Astrocyte (in vitro differentiated cells and primary cell): ENCODE results near the gene AP5Z1. TPM values are rescaled to one million over a fixed set of nuclear protein-coding genes. Genes with fewer than 3 reads are reported as not detected.

Experiments used
- DNase-seq: peaks from one replicate; pipeline ENCODE4 v3.0.0-alpha.2; 2010; ENCODE audit warnings: low read depth
- FAIRE-seq: peaks from 2 replicates; lab custom pipeline; 2011; peaks lifted over from hg19 to GRCh38; lab: Jason Lieb, UNC
- H2AFZ ChIP-seq: 2 replicates; pipeline ENCODE4 v1.6.0; 2012; ENCODE audit warnings: low read depth, low read length, inconsistent platforms
- H3K27ac ChIP-seq: 2 replicates; pipeline ENCODE4 v1.5.1; 2011; ENCODE audit warnings: low read depth, low read length, inconsistent platforms
- H3K27me3 ChIP-seq: 2 replicates; pipeline ENCODE4 v1.6.0; 2011; ENCODE audit warnings: low read length, inconsistent platforms; ENCODE audit not compliant: insufficient read depth
- H3K36me3 ChIP-seq: 2 replicates; pipeline ENCODE4 v1.5.1; 2011; ENCODE audit warnings: low read length, inconsistent platforms; ENCODE audit not compliant: insufficient read depth
- H3K4me1 ChIP-seq: 2 replicates; pipeline ENCODE4 v1.5.1; 2011; ENCODE audit warnings: low read length, inconsistent platforms; ENCODE audit not compliant: insufficient read depth
- H3K4me2 ChIP-seq: 2 replicates; pipeline ENCODE4 v1.6.0; 2012; ENCODE audit warnings: low read length, inconsistent platforms
- H3K4me3 ChIP-seq: 2 replicates; pipeline ENCODE4 v1.5.1; 2011; ENCODE audit warnings: low read depth, mild to moderate bottlenecking, low read length, inconsistent platforms; ENCODE audit not compliant: insufficient read depth
- H3K79me2 ChIP-seq: 2 replicates; pipeline ENCODE4 v1.6.0; 2012; ENCODE audit warnings: mild to moderate bottlenecking, low read length, inconsistent platforms; ENCODE audit not compliant: insufficient read depth
- H3K9ac ChIP-seq: 2 replicates; pipeline ENCODE4 v1.6.0; 2012; ENCODE audit warnings: mild to moderate bottlenecking, low read length, inconsistent platforms
- H3K9me3 ChIP-seq: 2 replicates; pipeline ENCODE4 v1.5.1; 2012; ENCODE audit warnings: low read depth, mild to moderate bottlenecking, low read length, inconsistent platforms; ENCODE audit not compliant: insufficient read depth
- H4K20me1 ChIP-seq: 2 replicates; pipeline ENCODE4 v1.6.0; 2012; ENCODE audit warnings: low read length, inconsistent platforms; ENCODE audit not compliant: insufficient read depth
- H3K27ac Mint-ChIP-seq: one replicate; pipeline ENCODE4 v1.8.0; 2021; ENCODE audit warnings: mild to moderate bottlenecking, mixed read lengths; ENCODE audit not compliant: unreplicated experiment
- H3K27me3 Mint-ChIP-seq: one replicate; pipeline ENCODE4 v1.8.0; 2021; ENCODE audit warnings: low read depth, mixed read lengths; ENCODE audit not compliant: unreplicated experiment
- H3K36me3 Mint-ChIP-seq: one replicate; pipeline ENCODE4 v1.8.0; 2021; ENCODE audit warnings: low read depth, mixed read lengths; ENCODE audit not compliant: unreplicated experiment
- H3K4me1 Mint-ChIP-seq: one replicate; pipeline ENCODE4 v1.8.0; 2021; ENCODE audit warnings: low read depth, mixed read lengths; ENCODE audit not compliant: unreplicated experiment
- H3K4me3 Mint-ChIP-seq: one replicate; pipeline ENCODE4 v1.8.0; 2021; ENCODE audit warnings: mild to moderate bottlenecking, moderate library complexity, mixed read lengths; ENCODE audit not compliant: unreplicated experiment
- H3K9me3 Mint-ChIP-seq: one replicate; pipeline ENCODE4 v1.8.0; 2021; ENCODE audit warnings: mild to moderate bottlenecking, mixed read lengths; ENCODE audit not compliant: unreplicated experiment
- EZH2 ChIP-seq: IDR thresholded peaks from 2 replicates; pipeline ENCODE4 v1.6.1; 2012; ENCODE audit warnings: mild to moderate bottlenecking, low read length, inconsistent platforms; ENCODE audit not compliant: insufficient read depth
- total RNA-seq: library from RNA; stranded (reverse); gene quantifications from 2 replicates; pipeline ENCODE4 v1.2.1, GENCODE V29; 2021
- TF ChIP-seq, protein P1 (sequence below): IDR thresholded peaks from 2 replicates; pipeline ENCODE4 v1.5.1; 2011; ENCODE audit warnings: low read depth, mild to moderate bottlenecking, inconsistent platforms, low read length, moderate library complexity; ENCODE audit not compliant: insufficient read depth

Gene AP5Z1
- total RNA-seq, 1 donor from 2014 or later = 75.6 TPM

- H4K20me1 ChIP-seq = no peaks in the 10 kb centered on the region
- Mint-ChIP-seq H3K27ac (no peak overlapping the region), H3K36me3 (peaks cover 2% of the 10 kb centered on the region), H3K4me3 (no peak overlapping the region), H3K4me1 (no peaks in the 10 kb centered on the region), H3K9me3 (peaks cover 4% of the 10 kb centered on the region), H3K27me3 (peaks cover 20% of the 10 kb centered on the region)
- no peaks in the 10 kb centered on the region for H3K36me3 ChIP-seq
- H3K4me1 ChIP-seq = no peaks in the 10 kb centered on the region
- no peak overlapping the region for H3K4me3 ChIP-seq
- no peaks in the 10 kb centered on the region for H3K9me3 ChIP-seq
- no peaks in the 10 kb centered on the region for H3K79me2 ChIP-seq
- H3K9ac ChIP-seq = no peak overlapping the region
- H3K27me3 ChIP-seq = no peaks in the 10 kb centered on the region
- no peak for FAIRE-seq
- H2AFZ ChIP-seq = no peak overlapping the region
- TF ChIP-seq EZH2 = no peak
- TF ChIP-seq, protein P1, sequence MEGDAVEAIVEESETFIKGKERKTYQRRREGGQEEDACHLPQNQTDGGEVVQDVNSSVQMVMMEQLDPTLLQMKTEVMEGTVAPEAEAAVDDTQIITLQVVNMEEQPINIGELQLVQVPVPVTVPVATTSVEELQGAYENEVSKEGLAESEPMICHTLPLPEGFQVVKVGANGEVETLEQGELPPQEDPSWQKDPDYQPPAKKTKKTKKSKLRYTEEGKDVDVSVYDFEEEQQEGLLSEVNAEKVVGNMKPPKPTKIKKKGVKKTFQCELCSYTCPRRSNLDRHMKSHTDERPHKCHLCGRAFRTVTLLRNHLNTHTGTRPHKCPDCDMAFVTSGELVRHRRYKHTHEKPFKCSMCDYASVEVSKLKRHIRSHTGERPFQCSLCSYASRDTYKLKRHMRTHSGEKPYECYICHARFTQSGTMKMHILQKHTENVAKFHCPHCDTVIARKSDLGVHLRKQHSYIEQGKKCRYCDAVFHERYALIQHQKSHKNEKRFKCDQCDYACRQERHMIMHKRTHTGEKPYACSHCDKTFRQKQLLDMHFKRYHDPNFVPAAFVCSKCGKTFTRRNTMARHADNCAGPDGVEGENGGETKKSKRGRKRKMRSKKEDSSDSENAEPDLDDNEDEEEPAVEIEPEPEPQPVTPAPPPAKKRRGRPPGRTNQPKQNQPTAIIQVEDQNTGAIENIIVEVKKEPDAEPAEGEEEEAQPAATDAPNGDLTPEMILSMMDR = no peak
- no peak for DNase-seq
- no peak overlapping the region for H3K4me2 ChIP-seq
- H3K27ac ChIP-seq = no peak overlapping the region
Measured at GRCh38 chr7:4803397-4804241, 28.2 kb downstream of the AP5Z1 start.

DNA sequence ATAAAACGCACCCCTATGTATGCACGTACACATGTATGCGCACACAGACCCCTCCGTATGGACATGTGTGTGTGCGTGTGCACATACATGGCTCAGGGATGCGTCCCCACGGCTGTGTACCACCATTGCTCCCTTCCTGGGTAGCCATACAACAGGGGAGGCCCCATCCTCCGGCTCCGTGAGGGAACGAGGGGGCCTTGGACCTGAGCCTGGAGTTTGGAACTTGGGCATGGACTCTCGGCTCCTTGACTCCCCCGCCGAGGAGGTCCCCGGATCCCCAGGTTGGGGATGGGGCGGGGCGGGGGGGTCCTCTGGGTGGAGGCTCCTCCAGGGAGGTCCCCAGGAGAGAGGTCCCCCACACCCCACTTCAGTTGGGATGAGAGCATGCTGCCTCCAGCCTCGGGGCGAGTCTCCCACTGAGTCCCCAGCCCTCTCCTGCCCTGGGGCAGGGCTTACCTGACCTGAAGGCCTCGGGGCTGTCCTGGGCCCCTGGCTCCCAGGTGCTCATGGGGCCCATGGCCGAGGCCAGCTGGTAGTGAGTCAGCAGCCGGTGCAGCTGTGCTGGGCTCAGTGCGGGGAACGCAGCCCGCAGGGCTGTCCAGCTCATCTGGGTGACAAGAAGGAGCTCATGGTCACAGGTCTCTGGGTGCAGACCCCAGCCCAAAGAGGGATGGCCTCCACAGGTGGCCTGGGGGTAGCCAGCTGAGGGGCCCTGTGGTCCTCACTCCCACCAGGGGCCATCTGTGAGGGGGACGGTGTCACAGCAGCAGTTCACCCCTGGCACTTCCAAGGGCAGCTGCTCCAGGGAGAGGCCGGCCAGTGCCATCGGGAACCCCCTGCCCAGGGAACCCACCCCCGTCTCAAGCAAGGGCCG lies 29.9 kb downstream of the AP5Z1 start:
- Mint-ChIP-seq H3K27ac (no peak overlapping the region), H3K4me3 (no peak overlapping the region), H3K9me3 (peaks cover 4% of the 10 kb centered on the region), H3K27me3 (peaks cover 18% of the 10 kb centered on the region), H3K4me1 (no peaks in the 10 kb centered on the region), H3K36me3 (peaks cover 2% of the 10 kb centered on the region)
- Histone ChIP-seq H2AFZ (no peak overlapping the region), H3K9me3 (no peaks in the 10 kb centered on the region), H3K36me3 (no peaks in the 10 kb centered on the region), H3K27me3 (no peaks in the 10 kb centered on the region), H3K27ac (no peak overlapping the region), H3K4me1 (no peaks in the 10 kb centered on the region), H3K79me2 (no peaks in the 10 kb centered on the region), H3K4me2 (no peak overlapping the region), H3K4me3 (no peak overlapping the region), H3K9ac (no peak overlapping the region), H4K20me1 (no peaks in the 10 kb centered on the region)
- no peak for TF ChIP-seq EZH2
- TF ChIP-seq, protein P1 = no peak
- no peak for DNase-seq
- no peak for FAIRE-seq
